GM23338 (cell line): ENCODE results near the gene DENND1B. TPM values are rescaled to one million over a fixed set of nuclear protein-coding genes. Genes with fewer than 3 reads are reported as not detected.

Experiments
- ATAC-seq: fragments of 200-7000 bp; cut with Tn5 transposase; 3 replicates; pipeline ENCODE4 v1.9.1; 2020
- DNase-seq: peaks from one replicate; pipeline ENCODE4 v3.0.0-alpha.2; 2015; ENCODE audit warnings: low spot score
- H2AFZ ChIP-seq: fragments of 200-600 bp; sonication (generic); 2 replicates; pipeline ENCODE4 v1.8.0; 2016; ENCODE audit warnings: antibody characterized with exemption, mild to moderate bottlenecking, moderate library complexity
- H3F3A ChIP-seq: fragments of 200-600 bp; sonication (generic); replicated peaks from 2 replicates; pipeline ENCODE4 v1.8.0; 2017; ENCODE audit warnings: antibody characterized with exemption, mixed run types, low read depth
- H3K27ac ChIP-seq: fragments of 200-600 bp; sonication (generic); 2 replicates; pipeline ENCODE4 v1.6.1; 2016; ENCODE audit warnings: low read depth
- H3K27me3 ChIP-seq: fragments of 200-600 bp; sonication (generic); 2 replicates; pipeline ENCODE4 v1.8.0; 2016; ENCODE audit warnings: mild to moderate bottlenecking, mixed run types, moderate library complexity; ENCODE audit not compliant: insufficient read depth
- H3K36me3 ChIP-seq: fragments of 200-600 bp; sonication (generic); 2 replicates; pipeline ENCODE4 v1.8.0; 2016; ENCODE audit warnings: mild to moderate bottlenecking; ENCODE audit not compliant: insufficient read depth
- H3K4me1 ChIP-seq: fragments of 200-600 bp; sonication (generic); 2 replicates; pipeline ENCODE4 v1.8.0; 2016; ENCODE audit warnings: mild to moderate bottlenecking, moderate library complexity; ENCODE audit not compliant: insufficient read depth
- H3K4me2 ChIP-seq: fragments of 200-600 bp; sonication (generic); 2 replicates; pipeline ENCODE4 v1.7.1; 2017; ENCODE audit warnings: mixed run types
- H3K4me3 ChIP-seq: fragments of 200-600 bp; sonication (generic); 2 replicates; pipeline ENCODE4 v1.6.1; 2016; ENCODE audit warnings: mixed run types
- H3K79me2 ChIP-seq: fragments of 200-600 bp; sonication (generic); replicated peaks from 2 replicates; pipeline ENCODE4 v1.8.0; 2017; ENCODE audit warnings: mild to moderate bottlenecking; ENCODE audit not compliant: insufficient read depth
- H3K9me2 ChIP-seq: fragments of 200-600 bp; sonication (generic); 2 replicates; pipeline ENCODE4 v1.8.0; 2017; ENCODE audit not compliant: insufficient read depth
- H4K20me1 ChIP-seq: fragments of 200-600 bp; sonication (generic); replicated peaks from 2 replicates; pipeline ENCODE4 v1.8.0; 2017; ENCODE audit warnings: mild to moderate bottlenecking; ENCODE audit not compliant: insufficient read depth
- H3K27ac Mint-ChIP-seq: 2 replicates; pipeline ENCODE4 v1.8.0; 2020; ENCODE audit warnings: inconsistent platforms, mild to moderate bottlenecking, moderate library complexity, mixed read lengths
- H3K27me3 Mint-ChIP-seq: 3 replicates; pipeline ENCODE4 v1.8.0; 2022; ENCODE audit warnings: low read depth, mild to moderate bottlenecking, moderate library complexity, mixed read lengths, inconsistent platforms; ENCODE audit not compliant: insufficient read depth, poor library complexity
- H3K36me3 Mint-ChIP-seq: 3 replicates; pipeline ENCODE4 v1.8.0; 2021; ENCODE audit warnings: low read depth, mild to moderate bottlenecking, inconsistent platforms, moderate library complexity, mixed read lengths
- H3K4me1 Mint-ChIP-seq: 3 replicates; pipeline ENCODE4 v1.8.0; 2020; ENCODE audit warnings: mild to moderate bottlenecking, inconsistent platforms, mixed read lengths
- H3K4me3 Mint-ChIP-seq: 3 replicates; pipeline ENCODE4 v1.8.0; 2021; ENCODE audit warnings: moderate library complexity, mild to moderate bottlenecking, inconsistent platforms, mixed read lengths
- H3K9me3 Mint-ChIP-seq: 3 replicates; pipeline ENCODE4 v1.8.0; 2020; ENCODE audit warnings: moderate library complexity, mild to moderate bottlenecking, inconsistent platforms, mixed read lengths
- CREB1 ChIP-seq: fragments of 250-450 bp; sonication (Bioruptor Pico); IDR thresholded peaks from 2 replicates; pipeline ENCODE4 v1.5.0; 2020; ENCODE audit warnings: low read depth, mild to moderate bottlenecking, moderate library complexity
- EZH2 ChIP-seq: fragments of 200-600 bp; sonication (generic); IDR thresholded peaks from one replicate; pipeline ENCODE4 v1.8.0; 2017; ENCODE audit warnings: antibody characterized with exemption, mild to moderate bottlenecking, low read depth; ENCODE audit not compliant: unreplicated experiment
- EZH2phosphoT487 ChIP-seq: fragments of 200-600 bp; sonication (generic); IDR thresholded peaks from one replicate; pipeline ENCODE4 v1.8.1; 2018; ENCODE audit warnings: antibody characterized with exemption; ENCODE audit not compliant: unreplicated experiment
- JUNB ChIP-seq: IDR thresholded peaks from one replicate; pipeline ENCODE4 v1.6.1; 2016; ENCODE audit warnings: antibody characterized with exemption; ENCODE audit not compliant: unreplicated experiment
- NANOG ChIP-seq: IDR thresholded peaks from 2 replicates; pipeline ENCODE4 v1.6.1; 2016; ENCODE audit warnings: antibody characterized with exemption, borderline replicate concordance
- POLR2AphosphoS5 ChIP-seq: IDR thresholded peaks from 2 replicates; pipeline ENCODE4 v1.6.1; 2016; ENCODE audit warnings: antibody characterized with exemption, low read depth
- STAT1 ChIP-seq: IDR thresholded peaks from one replicate; pipeline ENCODE4 v1.6.1; 2016; ENCODE audit warnings: antibody characterized with exemption; ENCODE audit not compliant: unreplicated experiment
- ZNF114 ChIP-seq: fragments of 250-450 bp; sonication (Bioruptor Pico); IDR thresholded peaks from 2 replicates; pipeline ENCODE4 v1.5.0; 2020; ENCODE audit warnings: mild to moderate bottlenecking, moderate library complexity
- ZNF331 ChIP-seq: fragments of 250-450 bp; sonication (Bioruptor Pico); IDR thresholded peaks from 2 replicates; pipeline ENCODE4 v1.5.0; 2020; ENCODE audit warnings: low read depth, mild to moderate bottlenecking, moderate library complexity
- polyA plus RNA-seq: library from polyadenylated mRNA; unstranded; fragments of >200 nt; fragmentation: Nextera tagmentation; extraction: Ambion mirVana; gene quantifications from 2 replicates; pipeline ENCODE4 v1.2.1, GENCODE V29; 2016
- total RNA-seq: library from RNA; depleted of rRNA; stranded (reverse); fragments of >200 nt; shearing (Covaris generic); gene quantifications from 2 replicates; pipeline ENCODE4 v1.2.3, GENCODE V29; 2014
- TF ChIP-seq, protein P1 (sequence below): fragments of 250-450 bp; sonication (Bioruptor Pico); IDR thresholded peaks from 2 replicates; pipeline ENCODE4 v1.5.0; 2020; ENCODE audit warnings: mild to moderate bottlenecking, moderate library complexity
- TF ChIP-seq, protein P2 (sequence below): IDR thresholded peaks from 2 replicates; pipeline ENCODE4 v1.6.1; 2016; ENCODE audit warnings: antibody characterized with exemption
- TF ChIP-seq, protein P3 (sequence below): IDR thresholded peaks from one replicate; pipeline ENCODE4 v1.6.1; 2018; ENCODE audit warnings: antibody characterized with exemption; ENCODE audit not compliant: unreplicated experiment
- TF ChIP-seq, protein P4 (sequence below), 2 experiments: fragments of 200-600 bp in 1 of 2; sonication (generic) in 1 of 2; conservative IDR thresholded peaks; 2 replicates each; pipeline versions ENCODE4 v1.5.1 to v1.6.1; 2016 to 2017; ENCODE audit warnings: antibody characterized with exemption in 2 of 2, low read depth in 2 of 2, mild to moderate bottlenecking in 2 of 2, moderate library complexity in 1 of 2

Gene DENND1B
- total and polyA plus RNA-seq, 2 experiments from 2014 or later, result 4.3 to 5.2 TPM

DNA sequence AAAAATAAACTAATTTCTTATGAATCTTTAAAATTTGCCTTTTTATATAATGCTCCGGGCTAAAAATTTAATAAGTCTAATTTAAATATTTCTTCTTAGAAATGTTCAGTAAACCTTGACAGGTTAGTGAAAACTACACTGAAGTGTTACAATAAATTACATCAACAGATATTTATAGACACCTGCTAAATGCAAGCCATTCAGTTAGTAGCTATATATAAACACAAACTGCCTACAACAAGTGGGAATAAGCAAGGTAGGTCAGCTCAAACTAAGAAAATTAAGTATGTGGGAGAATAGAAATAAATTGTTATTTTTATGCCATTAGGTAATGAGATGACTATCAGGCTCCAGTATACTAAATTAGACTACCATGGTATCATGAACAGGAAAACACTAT, 215.6 kb downstream of the DENND1B start:
- no peaks in the 10 kb centered on the region for H3K36me3 Mint-ChIP-seq
- H3K27ac Mint-ChIP-seq, result no peak overlapping the region
- no peak overlapping the region for H3K27ac ChIP-seq
- H3K27me3 Mint-ChIP-seq, result no peaks in the 10 kb centered on the region
- H3K79me2 ChIP-seq, result no peaks in the 10 kb centered on the region
- H3F3A ChIP-seq, result no peaks in the 10 kb centered on the region
- no peak overlapping the region for H3K4me3 Mint-ChIP-seq
- H4K20me1 ChIP-seq, result no peaks in the 10 kb centered on the region
- H3K4me1 ChIP-seq, result no peaks in the 10 kb centered on the region
- ATAC-seq, result no peak
- H3K27me3 ChIP-seq, result no peaks in the 10 kb centered on the region
- H3K36me3 ChIP-seq, result no peaks in the 10 kb centered on the region
- no peak overlapping the region for H3K4me2 ChIP-seq
- H2AFZ ChIP-seq, result no peak overlapping the region
- no peaks in the 10 kb centered on the region for H3K9me2 ChIP-seq
- TF ChIP-seq EZH2phosphoT487 (no peak), POLR2AphosphoS5 (no peak), ZNF331 (no peak), STAT1 (no peak), CREB1 (CRISPR knock-in tag) (no peak), JUNB (no peak), ZNF114 (CRISPR knock-in tag) (no peak), NANOG (no peak), EZH2 (no peak)
- TF ChIP-seq, protein P1, sequence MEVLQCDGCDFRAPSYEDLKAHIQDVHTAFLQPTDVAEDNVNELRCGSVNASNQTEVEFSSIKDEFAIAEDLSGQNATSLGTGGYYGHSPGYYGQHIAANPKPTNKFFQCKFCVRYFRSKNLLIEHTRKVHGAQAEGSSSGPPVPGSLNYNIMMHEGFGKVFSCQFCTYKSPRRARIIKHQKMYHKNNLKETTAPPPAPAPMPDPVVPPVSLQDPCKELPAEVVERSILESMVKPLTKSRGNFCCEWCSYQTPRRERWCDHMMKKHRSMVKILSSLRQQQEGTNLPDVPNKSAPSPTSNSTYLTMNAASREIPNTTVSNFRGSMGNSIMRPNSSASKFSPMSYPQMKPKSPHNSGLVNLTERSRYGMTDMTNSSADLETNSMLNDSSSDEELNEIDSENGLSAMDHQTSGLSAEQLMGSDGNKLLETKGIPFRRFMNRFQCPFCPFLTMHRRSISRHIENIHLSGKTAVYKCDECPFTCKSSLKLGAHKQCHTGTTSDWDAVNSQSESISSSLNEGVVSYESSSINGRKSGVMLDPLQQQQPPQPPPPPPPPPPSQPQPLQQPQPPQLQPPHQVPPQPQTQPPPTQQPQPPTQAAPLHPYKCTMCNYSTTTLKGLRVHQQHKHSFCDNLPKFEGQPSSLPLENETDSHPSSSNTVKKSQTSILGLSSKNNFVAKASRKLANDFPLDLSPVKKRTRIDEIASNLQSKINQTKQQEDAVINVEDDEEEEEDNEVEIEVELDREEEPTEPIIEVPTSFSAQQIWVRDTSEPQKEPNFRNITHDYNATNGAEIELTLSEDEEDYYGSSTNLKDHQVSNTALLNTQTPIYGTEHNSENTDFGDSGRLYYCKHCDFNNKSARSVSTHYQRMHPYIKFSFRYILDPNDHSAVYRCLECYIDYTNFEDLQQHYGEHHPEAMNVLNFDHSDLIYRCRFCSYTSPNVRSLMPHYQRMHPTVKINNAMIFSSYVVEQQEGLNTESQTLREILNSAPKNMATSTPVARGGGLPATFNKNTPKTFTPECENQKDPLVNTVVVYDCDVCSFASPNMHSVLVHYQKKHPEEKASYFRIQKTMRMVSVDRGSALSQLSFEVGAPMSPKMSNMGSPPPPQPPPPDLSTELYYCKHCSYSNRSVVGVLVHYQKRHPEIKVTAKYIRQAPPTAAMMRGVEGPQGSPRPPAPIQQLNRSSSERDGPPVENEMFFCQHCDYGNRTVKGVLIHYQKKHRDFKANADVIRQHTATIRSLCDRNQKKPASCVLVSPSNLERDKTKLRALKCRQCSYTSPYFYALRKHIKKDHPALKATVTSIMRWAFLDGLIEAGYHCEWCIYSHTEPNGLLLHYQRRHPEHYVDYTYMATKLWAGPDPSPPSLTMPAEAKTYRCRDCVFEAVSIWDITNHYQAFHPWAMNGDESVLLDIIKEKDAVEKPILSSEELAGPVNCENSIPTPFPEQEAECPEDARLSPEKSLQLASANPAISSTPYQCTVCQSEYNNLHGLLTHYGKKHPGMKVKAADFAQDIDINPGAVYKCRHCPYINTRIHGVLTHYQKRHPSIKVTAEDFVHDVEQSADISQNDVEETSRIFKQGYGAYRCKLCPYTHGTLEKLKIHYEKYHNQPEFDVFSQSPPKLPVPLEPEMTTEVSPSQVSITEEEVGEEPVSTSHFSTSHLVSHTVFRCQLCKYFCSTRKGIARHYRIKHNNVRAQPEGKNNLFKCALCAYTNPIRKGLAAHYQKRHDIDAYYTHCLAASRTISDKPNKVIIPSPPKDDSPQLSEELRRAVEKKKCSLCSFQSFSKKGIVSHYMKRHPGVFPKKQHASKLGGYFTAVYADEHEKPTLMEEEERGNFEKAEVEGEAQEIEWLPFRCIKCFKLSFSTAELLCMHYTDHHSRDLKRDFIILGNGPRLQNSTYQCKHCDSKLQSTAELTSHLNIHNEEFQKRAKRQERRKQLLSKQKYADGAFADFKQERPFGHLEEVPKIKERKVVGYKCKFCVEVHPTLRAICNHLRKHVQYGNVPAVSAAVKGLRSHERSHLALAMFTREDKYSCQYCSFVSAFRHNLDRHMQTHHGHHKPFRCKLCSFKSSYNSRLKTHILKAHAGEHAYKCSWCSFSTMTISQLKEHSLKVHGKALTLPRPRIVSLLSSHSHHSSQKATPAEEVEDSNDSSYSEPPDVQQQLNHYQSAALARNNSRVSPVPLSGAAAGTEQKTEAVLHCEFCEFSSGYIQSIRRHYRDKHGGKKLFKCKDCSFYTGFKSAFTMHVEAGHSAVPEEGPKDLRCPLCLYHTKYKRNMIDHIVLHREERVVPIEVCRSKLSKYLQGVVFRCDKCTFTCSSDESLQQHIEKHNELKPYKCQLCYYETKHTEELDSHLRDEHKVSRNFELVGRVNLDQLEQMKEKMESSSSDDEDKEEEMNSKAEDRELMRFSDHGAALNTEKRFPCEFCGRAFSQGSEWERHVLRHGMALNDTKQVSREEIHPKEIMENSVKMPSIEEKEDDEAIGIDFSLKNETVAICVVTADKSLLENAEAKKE, result no peak
- TF ChIP-seq, protein P2, sequence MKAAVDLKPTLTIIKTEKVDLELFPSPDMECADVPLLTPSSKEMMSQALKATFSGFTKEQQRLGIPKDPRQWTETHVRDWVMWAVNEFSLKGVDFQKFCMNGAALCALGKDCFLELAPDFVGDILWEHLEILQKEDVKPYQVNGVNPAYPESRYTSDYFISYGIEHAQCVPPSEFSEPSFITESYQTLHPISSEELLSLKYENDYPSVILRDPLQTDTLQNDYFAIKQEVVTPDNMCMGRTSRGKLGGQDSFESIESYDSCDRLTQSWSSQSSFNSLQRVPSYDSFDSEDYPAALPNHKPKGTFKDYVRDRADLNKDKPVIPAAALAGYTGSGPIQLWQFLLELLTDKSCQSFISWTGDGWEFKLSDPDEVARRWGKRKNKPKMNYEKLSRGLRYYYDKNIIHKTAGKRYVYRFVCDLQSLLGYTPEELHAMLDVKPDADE, result no peak
- TF ChIP-seq, protein P3, sequence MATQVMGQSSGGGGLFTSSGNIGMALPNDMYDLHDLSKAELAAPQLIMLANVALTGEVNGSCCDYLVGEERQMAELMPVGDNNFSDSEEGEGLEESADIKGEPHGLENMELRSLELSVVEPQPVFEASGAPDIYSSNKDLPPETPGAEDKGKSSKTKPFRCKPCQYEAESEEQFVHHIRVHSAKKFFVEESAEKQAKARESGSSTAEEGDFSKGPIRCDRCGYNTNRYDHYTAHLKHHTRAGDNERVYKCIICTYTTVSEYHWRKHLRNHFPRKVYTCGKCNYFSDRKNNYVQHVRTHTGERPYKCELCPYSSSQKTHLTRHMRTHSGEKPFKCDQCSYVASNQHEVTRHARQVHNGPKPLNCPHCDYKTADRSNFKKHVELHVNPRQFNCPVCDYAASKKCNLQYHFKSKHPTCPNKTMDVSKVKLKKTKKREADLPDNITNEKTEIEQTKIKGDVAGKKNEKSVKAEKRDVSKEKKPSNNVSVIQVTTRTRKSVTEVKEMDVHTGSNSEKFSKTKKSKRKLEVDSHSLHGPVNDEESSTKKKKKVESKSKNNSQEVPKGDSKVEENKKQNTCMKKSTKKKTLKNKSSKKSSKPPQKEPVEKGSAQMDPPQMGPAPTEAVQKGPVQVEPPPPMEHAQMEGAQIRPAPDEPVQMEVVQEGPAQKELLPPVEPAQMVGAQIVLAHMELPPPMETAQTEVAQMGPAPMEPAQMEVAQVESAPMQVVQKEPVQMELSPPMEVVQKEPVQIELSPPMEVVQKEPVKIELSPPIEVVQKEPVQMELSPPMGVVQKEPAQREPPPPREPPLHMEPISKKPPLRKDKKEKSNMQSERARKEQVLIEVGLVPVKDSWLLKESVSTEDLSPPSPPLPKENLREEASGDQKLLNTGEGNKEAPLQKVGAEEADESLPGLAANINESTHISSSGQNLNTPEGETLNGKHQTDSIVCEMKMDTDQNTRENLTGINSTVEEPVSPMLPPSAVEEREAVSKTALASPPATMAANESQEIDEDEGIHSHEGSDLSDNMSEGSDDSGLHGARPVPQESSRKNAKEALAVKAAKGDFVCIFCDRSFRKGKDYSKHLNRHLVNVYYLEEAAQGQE, result no peak
- TF ChIP-seq, protein P4, sequence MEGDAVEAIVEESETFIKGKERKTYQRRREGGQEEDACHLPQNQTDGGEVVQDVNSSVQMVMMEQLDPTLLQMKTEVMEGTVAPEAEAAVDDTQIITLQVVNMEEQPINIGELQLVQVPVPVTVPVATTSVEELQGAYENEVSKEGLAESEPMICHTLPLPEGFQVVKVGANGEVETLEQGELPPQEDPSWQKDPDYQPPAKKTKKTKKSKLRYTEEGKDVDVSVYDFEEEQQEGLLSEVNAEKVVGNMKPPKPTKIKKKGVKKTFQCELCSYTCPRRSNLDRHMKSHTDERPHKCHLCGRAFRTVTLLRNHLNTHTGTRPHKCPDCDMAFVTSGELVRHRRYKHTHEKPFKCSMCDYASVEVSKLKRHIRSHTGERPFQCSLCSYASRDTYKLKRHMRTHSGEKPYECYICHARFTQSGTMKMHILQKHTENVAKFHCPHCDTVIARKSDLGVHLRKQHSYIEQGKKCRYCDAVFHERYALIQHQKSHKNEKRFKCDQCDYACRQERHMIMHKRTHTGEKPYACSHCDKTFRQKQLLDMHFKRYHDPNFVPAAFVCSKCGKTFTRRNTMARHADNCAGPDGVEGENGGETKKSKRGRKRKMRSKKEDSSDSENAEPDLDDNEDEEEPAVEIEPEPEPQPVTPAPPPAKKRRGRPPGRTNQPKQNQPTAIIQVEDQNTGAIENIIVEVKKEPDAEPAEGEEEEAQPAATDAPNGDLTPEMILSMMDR (conservative IDR thresholded peaks at IDR 0.05; ENCODE audit: low read depth in 2 of 2), result no peak
- H3K4me1 Mint-ChIP-seq, result no peaks in the 10 kb centered on the region
- no peak for DNase-seq
- no peak overlapping the region for H3K4me3 ChIP-seq
- no peaks in the 10 kb centered on the region for H3K9me3 Mint-ChIP-seq
